CD4-positive, alpha-beta T cell treated with Interleukin-15 for 4 hours (primary cell): Measurements from ENCODE around the gene XPR1.

ENCODE experiments used
- DNase-seq: peaks from one replicate; pipeline ENCODE4 v3.0.0-alpha.2; 2020; ENCODE audit warnings: low spot score

The XPR1 gene

GRCh38 chr1:180892272-180892671, 260.4 kb downstream of the XPR1 start:
- no peak for DNase-seq

GRCh38 chr1:180892675-180893074, 260.9 kb downstream of the XPR1 start:
- DNase-seq: no peak

- DNase-seq: no peak
These were observed 261.8 kb downstream of the XPR1 start for GRCh38 chr1:180893614-180894013.

GRCh38 chr1:180896161-180896560, 264.3 kb downstream of the XPR1 start:
- DNase-seq: no peak

- no peak for DNase-seq
These were observed 266.8 kb downstream of the XPR1 start for GRCh38 chr1:180898441-180899219.

- DNase-seq: no peak
These were observed 267.4 kb downstream of the XPR1 start for GRCh38 chr1:180899262-180899661.

GRCh38 chr1:180901076-180901990, 269.5 kb downstream of the XPR1 start:
- no peak for DNase-seq

GRCh38 chr1:180902541-180902940, 270.7 kb downstream of the XPR1 start:
- no peak for DNase-seq

- DNase-seq: no peak
These were observed 274.1 kb downstream of the XPR1 start for GRCh38 chr1:180905927-180906326.

GRCh38 chr1:180906511-180906910, 274.7 kb downstream of the XPR1 start:
- no peak for DNase-seq

GRCh38 chr1:180907313-180908055, 275.7 kb downstream of the XPR1 start:
- no peak for DNase-seq

- no peak for DNase-seq
These were observed 276.4 kb downstream of the XPR1 start for GRCh38 chr1:180908074-180908765.

- no peak for DNase-seq
These were observed 277.2 kb downstream of the XPR1 start for GRCh38 chr1:180909005-180909414.

GRCh38 chr1:180909462-180909976, 277.7 kb downstream of the XPR1 start:
- DNase-seq: no peak

GRCh38 chr1:180911640-180912191, 279.9 kb downstream of the XPR1 start:
- DNase-seq: no peak

- DNase-seq: no peak
These were observed 280.5 kb downstream of the XPR1 start for GRCh38 chr1:180912211-180912800.

- no peak for DNase-seq
These were observed 281.2 kb downstream of the XPR1 start, which contains the start of gene KIAA1614 for GRCh38 chr1:180912801-180913565. Gene KIAA1614 (plus strand): TSS chr1:180912897. CDS start chr1:180913244, 347 bp downstream.

- DNase-seq: no peak
These were observed 283.7 kb downstream of the XPR1 start for GRCh38 chr1:180915426-180915965.

- no peak for DNase-seq
These were observed 284.4 kb downstream of the XPR1 start for GRCh38 chr1:180916012-180916770.
